Fibroblast of skin of right biceps (primary cell): ENCODE results near the gene FMN2.
A peak's percentile ranks its signal among the peaks of the same experiment; 100 is the strongest.

ENCODE experiments used
- DNase-seq: peaks from one replicate; pipeline ENCODE4 v3.0.0-alpha.2; 2013

FMN2 gene

DNA sequence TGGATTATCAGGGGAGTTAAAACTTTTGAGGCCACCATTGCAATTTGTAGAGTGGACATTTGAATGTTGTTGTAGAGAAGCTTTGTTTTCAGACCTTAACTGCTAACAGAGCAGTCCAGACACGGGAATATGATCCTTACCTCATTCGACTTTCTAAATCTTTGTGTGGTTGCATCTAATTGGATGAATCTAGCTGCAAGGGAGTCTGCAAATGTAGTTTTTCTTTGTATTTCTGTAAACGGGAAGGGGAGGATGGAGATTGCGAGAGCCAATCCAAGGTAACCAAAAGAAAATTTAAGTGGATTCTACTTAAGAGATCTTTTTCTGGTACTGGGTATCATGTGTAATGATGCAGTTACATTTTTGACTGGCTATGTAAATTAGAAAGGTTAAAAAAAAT, 110.2 kb downstream of the FMN2 start:
- DNase-seq, result no peak

- DNase-seq, result no peak
Observed at GRCh38 chr1:240207073-240207709, 115.5 kb downstream of the FMN2 start.

DNA sequence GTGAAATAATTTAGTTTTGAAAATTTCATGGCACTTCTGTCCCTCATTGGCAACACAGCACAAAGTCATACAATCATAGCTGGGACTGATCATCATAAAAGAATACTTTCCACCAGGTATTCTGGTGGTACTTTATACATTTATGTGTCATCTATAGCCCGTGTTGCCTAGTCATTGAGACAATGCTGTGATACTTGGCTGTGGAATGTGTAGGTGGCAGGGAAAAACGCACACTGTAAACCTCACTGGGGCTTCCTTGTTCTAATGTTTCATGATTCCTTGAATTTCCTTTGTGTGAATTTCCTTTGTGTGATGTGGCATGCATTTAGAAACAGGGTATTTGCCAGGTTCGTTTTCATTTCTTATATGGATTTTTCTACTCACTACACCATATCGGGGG, 118.3 kb downstream of the FMN2 start:
- DNase-seq, result peak; percentile 72

DNA sequence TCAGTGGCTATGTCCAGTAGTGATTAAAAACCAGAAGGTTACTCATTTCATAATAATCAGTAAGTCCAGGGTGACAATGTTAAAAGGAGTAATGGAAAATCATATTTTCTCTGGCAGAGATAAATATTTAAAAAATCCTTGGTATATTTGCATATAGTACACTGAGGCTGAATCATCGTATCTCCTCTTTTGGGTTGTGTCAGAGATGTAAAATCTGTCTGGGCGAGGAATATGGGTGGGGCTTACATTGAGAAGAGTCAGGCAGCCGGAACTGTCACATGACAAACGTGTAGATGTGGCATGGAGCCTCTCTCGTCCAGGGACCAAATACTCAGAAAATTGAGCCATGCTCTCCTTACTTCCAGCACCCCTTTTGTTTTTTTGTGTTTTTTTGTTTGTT, 120.9 kb downstream of the FMN2 start:
- no peak for DNase-seq

DNA sequence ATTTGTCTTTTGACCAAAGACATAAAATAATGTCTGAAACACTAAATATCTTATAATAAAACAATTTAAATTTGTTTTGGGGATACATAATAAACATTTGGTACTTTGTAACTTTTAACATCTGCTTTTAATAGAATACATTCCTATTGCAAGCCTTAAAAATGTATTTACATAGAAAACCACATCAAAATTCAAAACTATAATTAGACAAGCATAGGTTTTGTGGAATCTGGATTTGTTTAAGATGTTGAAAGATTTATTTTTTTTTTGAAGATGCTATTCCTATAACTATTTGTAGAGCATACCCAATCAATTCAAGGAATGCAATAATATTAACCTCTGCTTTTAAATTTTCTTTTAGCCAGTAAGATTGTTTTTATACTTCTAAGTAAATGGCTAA, 125.7 kb downstream of the FMN2 start:
- DNase-seq, result peak; percentile 72

DNA sequence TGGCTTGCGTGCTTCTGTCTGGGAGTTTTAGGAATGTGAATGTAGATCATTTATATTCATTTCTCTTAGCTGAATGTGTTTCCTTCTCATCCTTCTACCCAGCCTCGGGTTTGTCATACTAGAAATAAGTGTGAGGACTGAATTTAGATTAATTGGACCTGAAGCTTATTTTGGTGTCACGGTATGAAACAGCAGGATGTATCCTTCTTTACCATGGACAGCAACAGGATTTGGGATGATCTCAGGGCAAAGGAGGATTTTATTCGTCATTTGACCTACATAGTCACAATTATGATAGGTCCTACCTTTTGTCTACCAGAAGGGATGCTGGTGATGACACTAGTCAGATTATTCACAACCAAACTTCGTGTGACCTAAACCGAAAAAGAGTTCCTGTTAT, 127.4 kb downstream of the FMN2 start:
- no peak for DNase-seq

DNA sequence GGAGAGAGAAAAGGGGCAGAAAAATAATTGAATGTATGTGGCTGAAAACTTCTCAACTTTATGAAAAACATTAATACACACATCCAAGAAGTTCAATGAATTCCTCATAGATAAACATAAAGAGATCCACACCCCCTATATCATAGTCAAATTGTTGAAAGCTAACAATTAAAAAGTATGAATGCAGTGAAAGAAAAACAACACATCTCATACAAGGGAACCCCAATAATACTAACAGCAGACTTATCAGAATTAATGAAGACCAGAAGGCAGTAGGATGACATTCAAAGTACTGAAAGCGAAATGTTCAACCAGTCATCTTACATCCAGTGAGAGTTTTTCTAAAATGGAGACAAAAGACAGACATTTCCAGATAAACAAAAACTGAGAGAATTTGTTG, 134.4 kb downstream of the FMN2 start:
- no peak for DNase-seq

DNA sequence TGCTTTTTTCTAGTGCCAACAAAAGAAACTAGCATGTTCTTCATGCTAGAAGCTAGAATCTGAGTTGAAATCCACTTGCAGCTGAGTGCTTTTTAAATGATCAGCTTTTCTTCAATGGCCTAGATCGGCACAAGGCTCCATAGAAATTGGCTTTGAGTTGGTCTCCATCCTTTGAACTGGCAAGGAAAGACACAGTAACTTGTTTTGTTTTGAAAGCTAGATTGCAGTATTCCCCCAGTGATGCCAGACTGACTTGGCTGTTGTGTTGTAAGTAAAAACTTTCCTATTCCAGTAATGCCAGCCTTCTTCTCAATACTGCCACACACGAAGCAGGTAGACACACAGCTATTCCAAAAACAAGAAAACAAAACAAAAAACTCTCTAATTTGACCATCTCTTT, 139.1 kb downstream of the FMN2 start:
- DNase-seq, result no peak

- peak; percentile 94 for DNase-seq
Observed at GRCh38 chr1:240232530-240232929, 140.8 kb downstream of the FMN2 start.

GRCh38 chr1:240234485-240235210, 143.0 kb downstream of the FMN2 start:
- peak; percentile 98 for DNase-seq

GRCh38 chr1:240235521-240236288, 144.0 kb downstream of the FMN2 start:
- peak; percentile 69 for DNase-seq

DNA sequence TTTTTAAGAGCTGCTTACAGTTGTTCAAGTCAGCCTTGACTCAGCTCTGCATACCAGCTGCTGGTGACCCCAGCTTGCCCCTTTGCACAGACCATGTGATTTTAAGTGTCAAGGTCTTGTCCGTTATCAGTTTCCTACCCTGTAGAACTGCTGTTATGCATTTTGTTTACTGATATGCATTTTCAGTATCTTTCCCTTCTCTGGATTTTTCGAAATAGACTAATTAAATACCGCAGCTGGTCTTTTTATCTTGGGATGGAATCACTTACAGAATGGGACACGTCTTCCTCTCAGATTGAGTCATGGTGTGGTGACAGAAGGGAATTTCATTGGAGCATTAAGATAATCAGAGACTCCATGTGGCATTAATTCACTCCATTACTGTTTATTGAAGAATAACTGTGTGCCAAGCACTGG, 145.6 kb downstream of the FMN2 start:
- peak; percentile 84 for DNase-seq

- DNase-seq, result no peak
Observed at GRCh38 chr1:240239309-240239708, 147.6 kb downstream of the FMN2 start.

DNA sequence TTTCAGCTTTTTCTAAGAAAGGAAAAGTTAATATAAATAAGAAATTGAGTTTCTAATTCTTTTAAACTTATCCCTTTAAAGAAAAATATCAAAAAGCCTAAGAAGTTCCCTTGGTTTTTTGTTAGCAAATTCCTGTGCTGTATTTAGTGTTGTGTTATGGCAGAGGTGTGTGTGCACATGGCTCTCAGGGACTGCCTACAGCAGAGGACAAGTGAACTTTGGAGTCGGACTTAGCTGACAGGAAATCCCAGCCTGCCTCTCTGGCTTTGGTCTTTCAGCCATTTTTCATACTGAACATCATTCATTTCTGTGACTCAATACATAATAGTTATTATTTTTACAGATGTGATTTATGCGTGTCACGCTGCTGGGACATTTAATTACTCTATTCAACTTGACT, 149.6 kb downstream of the FMN2 start:
- DNase-seq, result no peak

DNA sequence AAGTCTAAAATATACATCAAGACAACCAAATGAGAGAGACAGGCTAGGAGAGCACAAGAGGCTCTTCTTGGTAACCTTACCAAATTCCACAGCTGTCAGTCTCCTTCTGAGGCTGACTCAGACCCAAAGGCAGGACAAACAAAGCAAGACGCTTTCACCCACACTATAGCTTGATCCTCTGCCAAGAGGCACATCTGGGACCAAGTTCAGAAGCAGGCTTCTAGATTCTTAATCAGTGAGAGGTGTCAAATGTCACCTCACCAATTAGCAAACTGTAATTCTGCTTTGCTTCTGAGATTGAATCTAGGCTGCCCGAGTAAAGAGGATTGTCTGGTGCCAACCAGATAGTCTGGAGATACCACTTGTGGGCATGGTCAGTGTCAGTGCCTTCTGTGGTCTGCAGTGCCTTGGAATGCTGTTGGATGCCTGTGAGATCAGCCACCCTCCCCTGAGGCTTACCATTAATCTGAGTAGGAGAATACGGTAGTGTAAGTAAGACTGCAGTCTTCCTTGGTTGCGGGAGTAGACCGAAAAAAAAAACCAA, 151.0 kb downstream of the FMN2 start:
- DNase-seq, result peak; percentile 94

- DNase-seq, result peak; percentile 96
Observed at GRCh38 chr1:240244968-240245628, 153.4 kb downstream of the FMN2 start.

- DNase-seq, result peak; percentile 48
Observed at GRCh38 chr1:240245629-240246020, 153.9 kb downstream of the FMN2 start.

GRCh38 chr1:240247899-240248298, 156.2 kb downstream of the FMN2 start:
- DNase-seq, result no peak

- no peak for DNase-seq
Observed at GRCh38 chr1:240254006-240254405, 162.3 kb downstream of the FMN2 start.

DNA sequence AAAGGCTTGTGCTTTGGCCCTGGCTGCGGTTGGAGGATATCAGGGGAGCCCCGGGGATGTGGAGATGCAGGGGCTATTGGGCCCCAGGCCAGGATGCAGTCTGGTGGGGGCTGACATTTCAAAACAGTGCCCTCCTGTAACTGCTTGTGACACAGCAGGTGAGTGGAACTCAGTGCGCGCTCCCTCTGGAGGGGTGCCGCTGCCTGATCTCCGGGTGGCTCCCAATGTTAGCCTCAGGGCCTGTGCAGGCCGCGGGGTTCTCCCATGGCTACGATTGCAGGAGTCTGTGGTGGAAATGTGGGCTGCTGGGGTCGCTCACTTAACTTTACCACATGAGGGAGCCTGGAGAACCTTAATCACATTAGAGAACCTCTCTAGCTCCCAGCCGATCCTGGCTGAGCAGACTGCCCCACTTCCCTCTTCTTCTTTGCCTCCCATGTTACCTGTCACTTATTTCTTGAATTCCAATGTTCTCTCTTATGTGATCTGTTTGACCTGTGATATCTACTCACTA, 163.2 kb downstream of the FMN2 start:
- DNase-seq, result no peak

DNA sequence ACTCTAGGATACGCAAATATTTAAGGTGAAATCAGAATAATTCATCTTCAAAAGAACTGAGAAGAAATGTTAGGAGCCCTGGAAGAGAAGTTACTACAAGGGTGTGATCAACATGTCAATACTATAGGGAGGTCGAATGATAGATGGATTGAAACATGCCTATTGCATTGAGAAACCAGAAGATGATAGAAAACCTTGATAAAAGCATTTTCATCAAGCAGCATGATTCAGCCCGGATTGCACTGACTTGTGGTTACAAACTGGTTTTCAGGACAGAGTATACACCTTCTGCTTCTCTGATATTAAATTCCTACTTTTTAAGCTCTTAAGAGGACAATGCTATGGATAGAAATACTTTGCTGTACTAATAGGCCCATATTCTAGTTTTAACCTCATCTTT, 164.2 kb downstream of the FMN2 start:
- DNase-seq, result peak; percentile 62

- DNase-seq, result no peak
Observed at GRCh38 chr1:240256836-240257503, 165.3 kb downstream of the FMN2 start.
